Panc1 (cell line): ENCODE measurements around the gene FKBP14. TPM values are rescaled to one million over a fixed set of nuclear protein-coding genes. Genes with fewer than 3 reads are reported as not detected.

Experiments used
- ATAC-seq: fragments of 200-7000 bp; cut with Tn5 transposase; 2 replicates; pipeline ENCODE4 v1.9.1; 2020; ENCODE audit warnings: mild to moderate bottlenecking, moderate library complexity
- BruUV-seq: library from RNA; stranded (reverse); fragments of 400-500 nt; replicated peaks from 2 replicates; lab custom pipeline; 2021; lab: Mats Ljungman, UMichigan
- CTCF ChIA-PET: fragments of 300-600 bp; sonication (Branson Sonifier 250); formaldehyde crosslinking; loops from one replicate; lab custom pipeline; 2022; ENCODE audit warnings: antibody characterized with exemption; lab: Charles Lee
- POLR2A ChIA-PET: fragments of 300-600 bp; sonication (Branson Sonifier 250); formaldehyde crosslinking; loops from one replicate; lab custom pipeline; 2022; ENCODE audit warnings: antibody characterized with exemption; lab: Charles Lee
- DNase-seq: peaks from one replicate; pipeline ENCODE4 v3.0.0-alpha.2; 2010; ENCODE audit warnings: low read depth, low spot score
- H3K27ac ChIP-seq: 2 replicates; pipeline ENCODE4 v1.5.1; 2011; ENCODE audit warnings: mild to moderate bottlenecking, low read length, inconsistent platforms
- H3K27me3 ChIP-seq: fragments of 200-500 bp; sonication (Bioruptor generic); 2 replicates; pipeline ENCODE4 v1.6.0; 2014; ENCODE audit warnings: low read length, inconsistent platforms; ENCODE audit not compliant: control insufficient read depth, insufficient read depth
- H3K36me3 ChIP-seq: fragments of 200-500 bp; sonication (Bioruptor generic); 2 replicates; pipeline ENCODE4 v1.5.1; 2014; ENCODE audit warnings: inconsistent platforms, mild to moderate bottlenecking, low read length, moderate library complexity; ENCODE audit not compliant: control insufficient read depth, insufficient read depth
- H3K4me1 ChIP-seq: 2 replicates; pipeline ENCODE4 v1.5.1; 2011; ENCODE audit warnings: inconsistent platforms, mild to moderate bottlenecking, low read length, moderate library complexity; ENCODE audit not compliant: control insufficient read depth, insufficient read depth
- H3K4me3 ChIP-seq, 2 experiments: 2 replicates each; pipeline ENCODE4 v1.5.1; 2011 to 2012; ENCODE audit warnings: low read depth in 2 of 2, low read length in 2 of 2, mild to moderate bottlenecking in 2 of 2, inconsistent platforms in 1 of 2, moderate library complexity in 1 of 2
- H3K9me3 ChIP-seq: fragments of 200-500 bp; sonication (Bioruptor generic); 2 replicates; pipeline ENCODE4 v1.5.1; 2014; ENCODE audit warnings: low read depth, mild to moderate bottlenecking, inconsistent platforms, low read length, moderate library complexity; ENCODE audit not compliant: control insufficient read depth, insufficient read depth
- CTCF ChIP-seq: fragments of 450-650 bp; IDR thresholded peaks from 2 replicates; pipeline ENCODE4 v1.5.1; 2017; ENCODE audit warnings: mild to moderate bottlenecking
- POLR2AphosphoS5 ChIP-seq: IDR thresholded peaks from 2 replicates; pipeline ENCODE4 v1.6.1; 2012; ENCODE audit warnings: mild to moderate bottlenecking, low read depth, low read length, moderate library complexity
- REST ChIP-seq, 2 experiments: IDR thresholded peaks; 2 replicates each; pipeline ENCODE4 v1.6.1; 2011 to 2012; ENCODE audit warnings: low read depth in 2 of 2, control low read depth in 1 of 2, low read length in 1 of 2, mild to moderate bottlenecking in 1 of 2, moderate library complexity in 1 of 2; ENCODE audit not compliant: insufficient read depth in 1 of 2
- SIN3A ChIP-seq: IDR thresholded peaks from 2 replicates; pipeline ENCODE4 v1.6.1; 2012; ENCODE audit warnings: low read depth, mild to moderate bottlenecking, low read length, moderate library complexity, borderline replicate concordance; ENCODE audit not compliant: insufficient read depth
- TCF7L2 ChIP-seq: IDR thresholded peaks from 2 replicates; pipeline ENCODE4 v1.6.1; 2011; ENCODE audit warnings: mild to moderate bottlenecking, low read depth, low read length, inconsistent platforms
- in situ Hi-C: cut with HindIII; loops from 2 replicates; pipeline ENCODE4 v1.10.0; 2016; ENCODE audit warnings: low sequenced_read_pairs, low pct_unique_long_range_greater_than_20kb
- intact Hi-C: fragments of 100-400 bp; cut with micrococcal nuclease; formaldehyde crosslinking; loops from one replicate; pipeline ENCODE4 v1.10.0; 2022; ENCODE audit not compliant: unreplicated experiment
- total RNA-seq: library from RNA; stranded (reverse); gene quantifications from one replicate; pipeline ENCODE4 v1.2.1, GENCODE V29; 2021; ENCODE audit not compliant: unreplicated experiment

The FKBP14 gene
- total RNA-seq, 1 experiment from 2014 or later: 36.0 TPM

- H3K27ac ChIP-seq: no peak overlapping the region
- CTCF ChIA-PET: no interaction called here
- no TSS peak for BruUV-seq
These were observed 22.7 kb upstream of the FKBP14 start for GRCh38 chr7:30049173-30049572.

GRCh38 chr7:30048582-30048981 lies 22.1 kb upstream of the FKBP14 start:
- no peaks in the 10 kb centered on the region for H3K9me3 ChIP-seq
- H3K4me1 ChIP-seq: no peaks in the 10 kb centered on the region
- no peaks in the 10 kb centered on the region; the same call in 1 of the 2 replicates for H3K36me3 ChIP-seq
- H3K27me3 ChIP-seq: no peaks in the 10 kb centered on the region
- in situ Hi-C loops (no loop called here), intact Hi-C loops (no loop called here)
- H3K27ac ChIP-seq: no peak overlapping the region
- DNase-seq (no peak), ATAC-seq (no peak)
- BruUV-seq: no TSS peak
- POLR2A ChIA-PET: no interaction called here
- no peak overlapping the region for H3K4me3 ChIP-seq
- CTCF ChIA-PET: no interaction called here
- no peak for TF ChIP-seq CTCF
- no peak for TF ChIP-seq TCF7L2
- no peak for TF ChIP-seq REST (IDR thresholded peaks at IDR 0.05; ENCODE audit: insufficient read depth in 1 of 2, low read depth in 2 of 2, low read length in 1 of 2)
- no peak for TF ChIP-seq POLR2AphosphoS5
- TF ChIP-seq SIN3A: no peak

More at GRCh38 chr7:30049173-30049572, 22.7 kb upstream of the FKBP14 start:
- POLR2A ChIA-PET: no interaction called here
- ATAC-seq: no peak
- intact Hi-C loops: no loop called here
- Histone ChIP-seq H3K27me3 (no peaks in the 10 kb centered on the region), H3K9me3 (no peaks in the 10 kb centered on the region), H3K4me1 (no peaks in the 10 kb centered on the region), H3K4me3 (no peak overlapping the region), H3K36me3 (no peaks in the 10 kb centered on the region; the same call in 1 of the 2 replicates)
- TF ChIP-seq TCF7L2: no peak
- no peak for TF ChIP-seq SIN3A
- no peak for TF ChIP-seq CTCF
- TF ChIP-seq POLR2AphosphoS5: no peak
- TF ChIP-seq REST (IDR thresholded peaks at IDR 0.05; ENCODE audit: insufficient read depth in 1 of 2, low read depth in 2 of 2, low read length in 1 of 2): no peak
- DNase-seq: no peak
- in situ Hi-C loops: no loop called here
